Progenitor cell of endocrine pancreas (in vitro differentiated cells): ENCODE data around the gene MYBPC2. TPM values are rescaled to one million over a fixed set of nuclear protein-coding genes. Genes with fewer than 3 reads are reported as not detected.
"Not testable (repeated sequence)": the region's sequence is repeated elsewhere in the genome, so short reads cannot be mapped to it uniquely, and the experiment has no call there.

Experiments used
- DNase-seq: peaks from one replicate; pipeline ENCODE4 v3.0.0; 2021; ENCODE audit warnings: low spot score; ENCODE audit not compliant: unreplicated experiment
- H3K27ac Mint-ChIP-seq: 2 replicates; pipeline ENCODE4 v1.8.0; 2021; ENCODE audit warnings: mild to moderate bottlenecking, moderate library complexity, mixed read lengths
- H3K27me3 Mint-ChIP-seq: 2 replicates; pipeline ENCODE4 v1.8.0; 2021; ENCODE audit warnings: mixed read lengths
- H3K36me3 Mint-ChIP-seq: 2 replicates; pipeline ENCODE4 v1.8.0; 2022; ENCODE audit warnings: mixed read lengths; ENCODE audit not compliant: insufficient read depth
- H3K4me1 Mint-ChIP-seq: 2 replicates; pipeline ENCODE4 v1.8.0; 2021; ENCODE audit warnings: low read depth, mixed read lengths
- H3K4me3 Mint-ChIP-seq: 2 replicates; pipeline ENCODE4 v1.8.0; 2021; ENCODE audit warnings: low read depth, mild to moderate bottlenecking, moderate library complexity, mixed read lengths
- H3K9me3 Mint-ChIP-seq: 2 replicates; pipeline ENCODE4 v1.8.0; 2021; ENCODE audit warnings: low read depth, mixed read lengths
- total RNA-seq: library from RNA; stranded (reverse); gene quantifications from 2 replicates; pipeline ENCODE4 v1.2.1, GENCODE V29; 2021
- TF ChIP-seq, protein P1 (sequence below): fragments of 200-600 bp; sonication (generic); IDR thresholded peaks from one replicate; pipeline ENCODE4 v1.5.0; 2021; ENCODE audit warnings: antibody characterized with exemption, mild to moderate bottlenecking; ENCODE audit not compliant: unreplicated experiment

The MYBPC2 gene
- total RNA-seq, 1 donor from 2014 or later = 1.6 TPM

- no peaks in the 10 kb centered on the region for H3K36me3 Mint-ChIP-seq
- H3K9me3 Mint-ChIP-seq = no peaks in the 10 kb centered on the region
- H3K4me1 Mint-ChIP-seq = peaks cover 4% of the 10 kb centered on the region
- no peaks in the 10 kb centered on the region for H3K27me3 Mint-ChIP-seq
- no peak overlapping the region for H3K4me3 Mint-ChIP-seq
- no peak for DNase-seq
- TF ChIP-seq, protein P1, sequence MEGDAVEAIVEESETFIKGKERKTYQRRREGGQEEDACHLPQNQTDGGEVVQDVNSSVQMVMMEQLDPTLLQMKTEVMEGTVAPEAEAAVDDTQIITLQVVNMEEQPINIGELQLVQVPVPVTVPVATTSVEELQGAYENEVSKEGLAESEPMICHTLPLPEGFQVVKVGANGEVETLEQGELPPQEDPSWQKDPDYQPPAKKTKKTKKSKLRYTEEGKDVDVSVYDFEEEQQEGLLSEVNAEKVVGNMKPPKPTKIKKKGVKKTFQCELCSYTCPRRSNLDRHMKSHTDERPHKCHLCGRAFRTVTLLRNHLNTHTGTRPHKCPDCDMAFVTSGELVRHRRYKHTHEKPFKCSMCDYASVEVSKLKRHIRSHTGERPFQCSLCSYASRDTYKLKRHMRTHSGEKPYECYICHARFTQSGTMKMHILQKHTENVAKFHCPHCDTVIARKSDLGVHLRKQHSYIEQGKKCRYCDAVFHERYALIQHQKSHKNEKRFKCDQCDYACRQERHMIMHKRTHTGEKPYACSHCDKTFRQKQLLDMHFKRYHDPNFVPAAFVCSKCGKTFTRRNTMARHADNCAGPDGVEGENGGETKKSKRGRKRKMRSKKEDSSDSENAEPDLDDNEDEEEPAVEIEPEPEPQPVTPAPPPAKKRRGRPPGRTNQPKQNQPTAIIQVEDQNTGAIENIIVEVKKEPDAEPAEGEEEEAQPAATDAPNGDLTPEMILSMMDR = no peak
- H3K27ac Mint-ChIP-seq = no peak overlapping the region
Observed at GRCh38 chr19:50468818-50469217, 36.1 kb downstream of the MYBPC2 start.

DNA sequence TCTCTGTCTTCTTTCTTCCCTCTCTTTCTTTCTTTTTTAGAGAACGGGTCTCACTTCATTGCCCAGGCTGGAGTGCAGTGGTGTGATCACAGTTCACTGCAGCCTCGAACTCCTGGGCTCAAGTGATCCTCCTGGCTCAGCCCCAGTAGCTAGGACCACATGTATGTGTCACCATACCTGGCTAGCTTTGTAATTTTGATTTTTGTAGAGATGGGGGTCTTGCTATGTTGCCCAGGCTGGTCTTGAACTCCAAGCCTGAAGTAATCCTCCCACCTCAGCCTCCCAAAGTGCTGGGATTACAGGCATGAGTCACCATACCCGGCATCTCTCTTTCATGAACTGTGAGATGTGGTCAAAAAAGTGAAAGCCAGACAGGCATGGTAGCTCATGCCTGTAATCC, 40.6 kb downstream of the MYBPC2 start:
- not testable (repeated sequence) for H3K4me3 Mint-ChIP-seq, DNase-seq, H3K27ac Mint-ChIP-seq, H3K27me3 Mint-ChIP-seq, H3K9me3 Mint-ChIP-seq, H3K4me1 Mint-ChIP-seq, H3K36me3 Mint-ChIP-seq

DNA sequence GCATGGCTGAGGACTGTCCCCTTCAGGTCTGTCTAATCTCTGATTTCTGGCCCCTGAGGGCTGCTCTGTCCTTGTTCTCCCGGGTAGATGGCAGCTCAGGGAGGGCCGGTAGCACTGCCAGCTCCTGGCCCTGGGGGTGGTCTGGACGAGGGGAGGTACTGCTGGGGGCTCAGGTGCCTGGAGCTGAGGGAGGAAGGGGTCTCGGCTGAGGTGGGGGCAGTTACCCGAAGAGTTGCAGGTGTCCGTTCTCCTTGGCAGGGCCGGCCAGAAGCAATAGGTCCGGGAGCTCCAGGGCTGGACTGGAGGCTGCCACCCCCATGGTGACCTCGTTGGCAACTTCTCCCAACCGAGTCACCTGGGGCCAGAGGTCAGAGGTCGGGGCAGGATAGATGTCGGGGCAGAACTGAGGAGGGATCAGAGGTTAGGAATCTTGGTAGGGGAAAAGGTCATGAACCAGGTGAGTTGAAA, 42.4 kb downstream of the MYBPC2 start:
- Mint-ChIP-seq H3K4me1 (peaks cover 9% of the 10 kb centered on the region), H3K36me3 (peaks cover 8% of the 10 kb centered on the region), H3K9me3 (no peaks in the 10 kb centered on the region), H3K4me3 (peak overlapping the region; percentile 47), H3K27ac (peak overlapping the region; percentile 93), H3K27me3 (no peaks in the 10 kb centered on the region)
- TF ChIP-seq, protein P1 = no peak
- DNase-seq = no peak

DNA sequence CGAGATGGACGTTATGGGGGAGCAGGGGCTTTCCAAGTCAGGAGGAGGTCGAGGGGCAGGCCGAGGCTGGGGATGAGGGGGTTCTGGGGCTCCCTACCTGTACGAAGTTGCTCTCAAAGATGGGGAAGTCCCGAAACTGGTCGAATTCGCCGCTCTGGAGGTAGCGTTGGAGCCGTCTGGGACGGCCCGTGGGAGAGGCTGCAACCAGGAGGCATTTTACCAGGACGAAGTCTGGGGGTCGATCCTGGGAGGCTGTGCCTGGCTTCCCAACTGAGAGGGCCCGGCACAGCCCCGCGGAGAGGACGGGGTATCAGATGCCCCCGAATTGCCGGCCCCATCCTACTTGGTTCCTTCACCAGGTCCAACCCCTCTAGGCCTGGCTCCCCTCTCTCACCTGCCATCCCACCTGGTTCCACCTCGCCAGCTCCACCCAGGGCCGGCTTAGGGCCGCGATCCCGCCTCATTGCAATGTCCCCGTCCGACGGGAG, 43.1 kb downstream of the MYBPC2 start:
- Mint-ChIP-seq H3K27ac (peak overlapping the region; percentile 99), H3K36me3 (peaks cover 8% of the 10 kb centered on the region), H3K4me3 (peak overlapping the region; percentile 94), H3K4me1 (peaks cover 9% of the 10 kb centered on the region), H3K9me3 (no peaks in the 10 kb centered on the region), H3K27me3 (no peaks in the 10 kb centered on the region)
- no peak for DNase-seq
- TF ChIP-seq, protein P1 = no peak

GRCh38 chr19:50476224-50476906, 43.7 kb downstream of the MYBPC2 start, which contains the start of the genes EMC10 and GARIN5A:
EMC10 (plus strand) TSS chr19:50476507; CDS start chr19:50476545, 38 bp downstream.
GARIN5A (minus strand) TSS chr19:50476848; CDS start chr19:50476388, 460 bp downstream.
- Mint-ChIP-seq H3K27ac (peak within 1 kb of the TSS; percentile 99), H3K9me3 (no peaks in the 10 kb centered on the region), H3K4me1 (peaks cover 9% of the 10 kb centered on the region), H3K4me3 (peak within 1 kb of the TSS; percentile 94), H3K27me3 (no peaks in the 10 kb centered on the region), H3K36me3 (peaks cover 11% of the 10 kb centered on the region)
- TF ChIP-seq, protein P1 = no peak
- peak; percentile 93 for DNase-seq

GRCh38 chr19:50476907-50477238, 44.2 kb downstream of the MYBPC2 start:
- DNase-seq = no peak
- TF ChIP-seq, protein P1 = no peak
- Mint-ChIP-seq H3K27ac (peak overlapping the region; percentile 99), H3K27me3 (no peaks in the 10 kb centered on the region), H3K4me3 (peak overlapping the region; percentile 94), H3K36me3 (peaks cover 11% of the 10 kb centered on the region), H3K9me3 (no peaks in the 10 kb centered on the region), H3K4me1 (peaks cover 9% of the 10 kb centered on the region)
